ENCODE measurements around the gene LRCOL1. TPM values are rescaled to one million over a fixed set of nuclear protein-coding genes. Genes with fewer than 3 reads are reported as not detected.

LRCOL1 gene
- total RNA-seq, 1 donor from 2014 or later: not detected

DNA sequence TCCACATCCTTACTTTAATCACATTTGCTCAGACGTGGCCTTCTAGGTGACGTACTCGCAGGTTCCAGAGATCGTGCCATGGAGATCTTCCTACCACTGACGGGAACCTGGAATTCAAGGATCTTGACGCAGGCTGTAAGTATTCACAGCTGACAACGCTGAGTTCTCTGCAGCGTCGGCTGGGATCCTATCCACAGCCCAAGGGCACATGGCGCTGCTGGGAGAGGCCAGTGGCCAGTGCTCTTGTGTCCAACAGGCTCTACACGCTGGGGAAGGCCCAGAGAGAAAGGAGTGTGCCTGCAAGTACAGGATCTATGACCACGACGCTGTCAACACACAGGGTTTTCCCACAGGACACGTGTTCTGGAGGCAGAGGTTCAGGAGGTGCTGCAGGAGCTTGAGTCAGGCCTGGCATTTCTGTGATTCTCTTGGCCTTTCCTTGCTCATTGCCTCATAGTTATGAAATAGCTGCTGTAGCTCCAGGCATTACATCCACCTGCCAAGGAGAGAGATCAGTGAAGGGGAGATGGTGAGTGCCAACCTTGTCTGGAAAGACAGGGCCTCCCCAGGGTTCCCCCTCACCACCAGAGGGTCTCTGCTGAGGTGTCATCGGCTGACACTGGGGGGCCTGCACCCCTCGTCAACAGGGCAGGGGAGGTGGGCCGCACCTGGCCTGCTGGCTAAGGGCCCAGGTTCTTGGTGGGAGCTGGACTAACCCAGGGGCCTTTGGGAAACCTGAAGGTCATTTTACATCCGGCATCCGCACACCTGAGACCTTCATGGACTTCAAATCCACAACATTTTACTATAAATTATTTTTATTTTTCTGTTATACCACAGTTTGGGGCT, 21.3 kb downstream of the LRCOL1 start:
- intact Hi-C loops (cut with DNase I): no loop called here
- no peak for DNase-seq (ENCODE audit: low spot score)

DNA sequence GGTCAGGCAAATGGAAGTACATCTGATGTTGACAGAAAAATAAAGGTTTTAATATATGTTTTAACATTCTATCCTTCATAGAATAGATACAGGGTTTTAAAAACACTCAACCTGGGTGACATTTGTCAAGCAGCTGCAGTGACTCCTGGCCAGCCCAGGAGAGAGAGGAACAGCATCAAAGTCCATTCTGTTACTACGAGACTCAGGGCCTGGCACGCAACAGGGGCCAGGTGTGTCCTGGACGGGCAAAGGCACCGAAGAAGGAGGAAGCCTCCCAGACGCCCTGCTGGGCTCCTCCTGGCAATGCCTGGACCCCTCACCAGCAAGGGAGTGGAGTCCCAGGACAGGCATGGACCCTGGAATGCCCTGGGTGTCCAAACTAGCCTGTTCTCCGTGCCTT, 22.1 kb downstream of the LRCOL1 start:
- intact Hi-C loops (cut with DNase I): no loop called here
- no peak for DNase-seq (ENCODE audit: low spot score)

DNA sequence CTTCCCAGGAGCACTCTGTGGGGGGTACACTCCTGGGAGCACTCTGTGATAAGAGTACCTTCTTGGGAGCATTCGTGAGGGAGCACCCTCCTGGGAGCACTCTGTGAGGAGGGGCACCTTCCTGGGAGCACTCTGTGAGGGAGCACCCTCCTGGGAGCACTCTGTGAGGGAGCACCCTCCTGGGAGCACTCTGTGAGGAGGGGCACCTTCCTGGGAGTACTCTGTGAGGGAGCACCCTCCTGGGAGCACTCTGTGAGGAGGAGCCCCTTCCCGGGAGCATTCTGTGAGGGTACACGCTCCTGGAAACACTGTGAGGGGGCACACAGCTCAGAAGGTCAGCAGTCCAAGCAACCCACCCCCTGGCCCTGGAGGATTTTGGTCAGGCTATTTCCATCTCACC, 22.6 kb downstream of the LRCOL1 start:
- DNase-seq (ENCODE audit: low spot score): no peak

DNA sequence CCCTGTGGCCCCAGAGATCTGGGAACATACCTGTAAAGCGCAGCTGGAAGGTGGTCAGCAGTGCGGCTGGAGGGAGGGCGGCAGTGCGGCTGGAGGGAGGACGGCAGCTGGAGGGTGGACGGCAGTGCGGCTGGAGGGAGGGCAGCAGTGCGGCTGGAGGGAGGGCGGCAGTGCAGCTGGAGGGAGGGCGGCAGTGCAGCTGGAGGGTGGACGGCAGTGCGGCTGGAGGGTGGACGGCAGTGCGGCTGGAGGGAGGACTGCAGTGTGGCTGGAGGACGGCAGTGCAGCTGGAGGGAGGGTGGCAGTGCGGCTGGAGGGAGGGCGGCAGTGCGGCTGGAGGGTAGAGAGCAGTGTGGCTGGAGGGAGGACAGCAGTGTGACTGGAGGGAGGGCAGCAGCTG, 23.5 kb downstream of the LRCOL1 start:
- no peak for DNase-seq (ENCODE audit: low spot score)
- intact Hi-C loops (cut with DNase I): no loop called here

More for the DNA sequence above, 22.6 kb downstream of the LRCOL1 start:
- intact Hi-C loops (cut with DNase I): no loop called here

DNA sequence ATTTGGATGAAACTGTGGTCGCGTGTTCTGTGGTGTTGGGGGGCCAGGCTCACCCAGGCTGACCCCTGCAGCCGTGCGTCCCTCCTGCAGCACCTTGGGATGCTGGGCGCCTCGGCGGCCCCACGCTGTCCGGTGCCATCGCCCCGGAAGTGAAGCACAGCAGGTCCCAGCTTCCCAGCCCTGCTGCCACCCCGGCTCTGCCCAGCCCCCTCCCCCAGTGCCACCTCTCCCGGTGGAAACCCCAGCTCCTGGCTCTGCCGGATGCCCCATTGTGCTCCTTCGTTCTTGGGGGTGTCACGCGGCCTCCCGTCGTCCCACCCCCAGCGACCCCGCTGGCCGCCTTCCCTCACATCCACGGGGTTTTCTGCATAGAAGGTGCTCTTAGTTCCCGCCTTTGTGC, 25.2 kb downstream of the LRCOL1 start:
- intact Hi-C loops (cut with DNase I): no loop called here
- DNase-seq (ENCODE audit: low spot score): no peak

DNA sequence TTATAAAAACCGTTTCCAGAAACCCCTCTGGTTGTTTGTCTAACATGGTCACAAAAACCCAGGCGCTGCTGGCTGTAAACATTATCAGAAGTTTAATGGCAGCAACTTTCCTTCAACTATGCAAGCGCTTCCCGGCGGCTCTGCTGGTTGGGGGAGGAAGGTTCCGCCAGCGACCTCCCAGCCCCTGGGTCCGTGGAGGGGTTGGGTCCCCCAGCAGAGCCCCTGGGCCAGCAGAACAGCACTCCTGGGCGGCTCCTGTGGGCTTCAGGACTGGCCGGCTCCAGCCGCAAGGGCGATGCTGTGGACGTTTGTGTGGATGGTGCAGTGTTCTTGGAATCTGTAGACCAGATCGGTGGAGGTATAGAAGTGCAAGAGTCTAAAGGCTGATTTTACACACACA, 26.0 kb downstream of the LRCOL1 start:
- DNase-seq (ENCODE audit: low spot score): no peak
- intact Hi-C loops (cut with DNase I): no loop called here

DNA sequence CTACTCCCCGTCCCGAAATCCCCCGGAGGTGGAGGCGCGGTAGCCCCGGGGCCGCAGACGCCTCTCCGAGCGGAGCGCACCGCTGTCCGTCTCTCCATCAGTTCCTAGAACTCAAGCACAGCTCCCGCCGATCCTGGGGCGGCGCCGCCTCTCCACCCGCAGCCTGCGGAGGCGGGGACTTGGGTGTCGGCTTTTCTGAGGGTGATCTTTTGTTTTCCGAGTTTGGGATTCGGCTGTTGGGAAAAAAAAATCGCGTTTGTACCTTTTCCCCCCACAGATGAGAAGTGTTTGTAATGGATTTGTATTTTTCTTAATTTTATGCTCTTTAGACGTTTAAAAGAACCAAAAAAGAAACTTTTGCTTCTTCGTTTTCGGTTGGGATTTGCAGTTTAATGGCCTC, 26.6 kb downstream of the LRCOL1 start:
- no peak for DNase-seq (ENCODE audit: low spot score)
- intact Hi-C loops (cut with DNase I): no loop called here

DNA sequence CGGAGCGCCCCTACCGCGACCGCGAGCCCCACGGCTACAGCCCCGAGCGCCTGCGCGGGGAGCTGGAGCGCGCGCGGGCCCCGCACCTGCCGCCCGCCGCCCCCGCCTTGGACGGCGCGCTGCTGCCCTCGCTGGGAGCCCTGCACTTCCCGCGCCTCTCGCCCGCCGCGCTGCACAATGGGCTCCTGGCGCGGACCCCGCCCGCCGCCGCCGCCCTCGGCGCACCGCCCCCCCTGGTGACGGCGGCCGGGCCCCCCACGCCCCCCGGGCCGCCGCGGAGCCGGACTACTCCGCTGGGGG, 27.0 kb downstream of the LRCOL1 start:
- no peak for DNase-seq (ENCODE audit: low spot score)
- intact Hi-C loops (cut with DNase I): no loop called here

DNA sequence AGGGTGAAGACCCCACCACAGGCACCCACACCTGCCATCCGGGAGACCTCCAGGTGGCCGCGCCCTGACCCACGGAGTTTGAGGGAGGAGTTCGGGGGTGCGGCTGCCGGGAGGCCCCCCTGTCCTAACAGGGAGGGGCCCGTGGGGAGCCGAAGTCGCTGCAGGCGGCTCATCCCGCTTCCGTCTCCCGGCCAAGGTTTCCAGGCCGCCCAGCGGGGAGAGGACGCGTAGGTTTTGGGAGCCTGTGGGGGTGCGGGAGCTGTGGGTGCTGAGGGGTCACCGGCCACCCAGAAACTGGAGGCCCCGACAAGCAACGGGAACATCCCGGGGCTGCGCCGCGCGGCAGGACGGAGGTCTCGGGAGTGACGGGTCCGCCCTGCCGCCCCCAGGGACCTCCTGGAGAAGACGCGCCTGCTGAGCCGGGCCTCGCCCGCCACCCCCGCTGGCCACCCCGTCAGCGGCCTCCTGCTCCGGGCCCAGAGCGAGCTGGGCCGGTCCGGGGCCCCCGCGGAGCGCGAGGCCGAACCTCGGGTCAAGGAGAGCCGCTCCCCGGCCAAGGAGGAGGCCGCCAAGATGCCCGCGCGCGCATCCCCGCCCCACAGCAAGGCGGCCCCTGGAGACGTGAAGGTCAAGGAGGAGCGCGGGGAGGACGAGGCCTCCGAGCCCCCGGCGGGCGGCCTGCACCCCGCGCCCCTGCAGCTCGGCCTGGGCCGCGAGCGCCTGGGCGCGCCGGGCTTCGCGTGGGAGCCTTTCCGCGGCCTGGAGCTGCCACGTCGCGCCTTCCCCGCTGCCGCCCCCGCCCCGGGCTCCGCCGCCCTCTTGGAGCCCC, 27.6 kb downstream of the LRCOL1 start:
- intact Hi-C loops (cut with DNase I): no loop called here
- no peak for DNase-seq (ENCODE audit: low spot score)

DNA sequence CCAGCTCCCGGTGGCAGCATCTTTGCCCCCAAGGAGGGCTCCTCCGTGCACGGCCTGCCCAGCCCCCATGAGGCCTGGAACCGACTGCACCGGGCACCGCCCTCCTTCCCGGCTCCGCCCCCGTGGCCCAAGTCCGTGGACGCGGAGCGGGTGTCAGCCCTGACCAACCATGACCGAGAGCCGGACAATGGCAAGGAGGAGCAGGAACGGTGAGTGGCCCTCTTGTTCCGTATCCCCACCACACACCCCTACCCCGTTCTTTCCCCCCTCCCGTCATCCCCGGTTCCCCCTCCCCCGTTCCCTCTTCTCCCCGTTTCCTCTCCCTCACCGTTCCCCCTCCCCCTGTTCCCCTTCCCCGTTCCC, 28.3 kb downstream of the LRCOL1 start:
- no peak for DNase-seq (ENCODE audit: low spot score)
- intact Hi-C loops (cut with DNase I): no loop called here

DNA sequence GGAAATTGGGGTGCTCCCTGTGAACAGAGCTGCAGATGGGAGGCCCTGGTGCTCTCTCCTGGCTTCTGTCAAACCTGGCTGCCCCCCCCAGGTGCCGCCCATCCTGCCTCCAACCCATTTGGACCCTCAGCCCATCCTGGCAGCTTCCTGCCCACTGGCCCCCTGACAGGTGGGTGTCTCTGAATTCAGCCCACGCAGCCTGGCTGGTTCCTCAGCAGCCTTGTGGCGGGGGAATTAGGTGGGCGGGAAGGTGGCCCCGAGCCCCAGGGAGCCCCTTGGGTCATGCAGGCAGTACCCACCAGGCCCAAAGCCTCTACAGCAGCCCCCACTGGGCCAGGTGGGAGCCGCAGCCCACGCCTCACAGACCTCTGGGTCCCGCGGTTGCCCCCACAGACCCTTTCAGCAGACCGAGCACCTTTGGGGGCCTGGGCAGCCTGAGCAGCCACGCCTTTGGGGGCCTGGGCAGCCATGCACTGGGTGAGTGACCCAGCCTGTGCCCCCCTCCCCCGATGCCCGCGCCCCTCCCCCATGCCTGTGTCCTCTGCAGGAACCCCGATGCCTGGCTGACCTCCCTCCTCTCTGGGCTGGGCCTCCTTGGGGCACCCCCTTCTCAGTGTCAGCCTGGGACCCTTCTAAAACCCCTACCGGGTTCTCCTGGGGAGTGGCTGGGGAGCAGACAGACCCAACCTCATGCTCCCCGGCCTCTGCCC, 28.9 kb downstream of the LRCOL1 start:
- no peak for DNase-seq (ENCODE audit: low spot score)

DNA sequence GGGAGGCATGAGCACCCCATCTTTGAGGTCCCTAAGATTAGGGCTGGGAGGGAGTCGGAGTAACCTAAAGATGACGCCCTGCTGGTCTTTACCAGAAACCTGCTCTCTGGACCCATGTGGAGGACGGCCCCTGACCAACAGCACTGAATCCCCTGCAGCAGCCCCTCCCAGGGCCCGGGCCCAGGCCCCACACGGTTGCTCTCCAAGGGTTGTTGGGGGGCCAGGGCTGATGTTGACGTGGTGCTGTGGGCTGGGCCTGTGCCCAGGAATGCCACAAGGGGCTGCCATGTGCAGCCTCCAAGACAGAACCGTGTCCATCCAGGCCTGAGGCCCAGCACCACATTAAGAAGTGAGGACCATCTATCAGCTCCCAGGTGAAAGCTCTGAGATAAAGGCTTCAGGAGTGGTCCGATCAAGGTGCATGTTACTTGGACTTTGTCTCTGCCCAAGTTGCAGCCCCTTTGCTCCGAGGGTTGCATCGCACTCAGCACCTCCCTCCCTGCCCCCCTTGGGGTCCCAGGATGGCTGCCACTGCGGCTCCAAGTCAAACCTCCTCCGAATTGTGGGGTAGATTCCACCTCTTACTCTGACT, 29.6 kb downstream of the LRCOL1 start:
- DNase-seq (ENCODE audit: low spot score): no peak
- intact Hi-C loops (cut with DNase I): no loop called here

More for the DNA sequence above, 28.9 kb downstream of the LRCOL1 start:
- intact Hi-C loops (cut with DNase I): no loop called here

DNA sequence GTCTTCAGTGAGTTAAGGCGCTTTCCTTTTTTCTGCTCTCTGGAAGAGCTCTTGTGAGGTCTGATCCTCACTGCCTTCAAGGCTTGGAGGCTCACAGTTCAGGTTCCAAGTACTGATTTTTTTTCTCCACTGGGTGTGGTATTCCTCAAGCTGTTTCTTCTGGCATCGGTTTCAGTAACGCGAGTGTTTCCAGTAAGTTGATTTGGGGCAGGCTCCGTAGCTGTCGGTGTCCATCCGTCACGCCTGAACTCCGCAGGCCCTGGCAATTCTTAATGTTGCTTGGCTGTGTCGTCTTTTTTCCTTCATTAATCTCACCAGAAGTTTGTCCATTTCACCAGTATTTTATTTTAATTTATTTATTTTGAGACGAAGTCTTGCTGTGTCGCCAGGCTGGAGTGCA, 30.6 kb downstream of the LRCOL1 start:
- intact Hi-C loops (cut with DNase I): no loop called here
- no peak for DNase-seq (ENCODE audit: low spot score)

DNA sequence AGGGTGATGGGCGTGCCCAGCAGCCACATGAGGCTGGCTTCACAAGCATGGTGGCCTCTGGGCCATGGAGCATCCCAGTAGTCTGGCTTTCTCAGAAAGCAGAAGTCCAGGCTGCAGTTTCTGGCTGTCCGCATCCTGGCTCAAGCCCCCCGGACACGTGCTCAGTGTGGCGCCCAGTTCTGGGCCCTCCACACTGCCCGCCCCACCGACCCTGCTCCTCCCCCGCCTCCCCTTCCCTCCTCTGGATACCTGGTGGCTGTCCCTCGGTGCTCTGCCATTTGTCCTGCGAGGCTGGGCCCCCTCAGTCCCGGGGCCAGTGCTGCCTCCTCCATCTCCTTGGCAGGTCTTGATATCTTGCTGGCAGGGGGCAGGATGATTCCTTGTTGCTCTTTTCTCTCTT, 31.6 kb downstream of the LRCOL1 start:
- no peak for DNase-seq (ENCODE audit: low spot score)

DNA sequence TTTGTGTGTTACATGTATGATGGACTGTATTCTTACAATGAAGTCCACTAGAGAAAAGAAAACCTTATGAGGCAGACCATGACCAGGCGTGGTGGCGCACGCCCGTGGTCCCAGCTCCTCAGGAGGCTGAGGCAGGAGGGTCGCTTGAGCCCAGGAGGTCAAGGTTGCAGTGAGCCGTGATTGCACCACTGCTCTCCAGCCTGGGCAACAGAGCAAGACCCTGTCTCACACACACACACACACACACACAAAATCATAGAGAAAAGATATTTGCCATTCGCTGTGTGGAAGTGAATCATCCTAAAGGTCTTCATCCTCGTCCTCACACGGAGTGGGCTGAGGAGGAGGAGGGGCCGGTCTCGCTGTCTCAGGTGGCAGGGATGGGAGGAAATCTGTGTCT, 32.3 kb downstream of the LRCOL1 start:
- intact Hi-C loops (cut with DNase I): no loop called here
- DNase-seq (ENCODE audit: low spot score): no peak

More for the DNA sequence above, 31.6 kb downstream of the LRCOL1 start:
- intact Hi-C loops (cut with DNase I): no loop called here

DNA sequence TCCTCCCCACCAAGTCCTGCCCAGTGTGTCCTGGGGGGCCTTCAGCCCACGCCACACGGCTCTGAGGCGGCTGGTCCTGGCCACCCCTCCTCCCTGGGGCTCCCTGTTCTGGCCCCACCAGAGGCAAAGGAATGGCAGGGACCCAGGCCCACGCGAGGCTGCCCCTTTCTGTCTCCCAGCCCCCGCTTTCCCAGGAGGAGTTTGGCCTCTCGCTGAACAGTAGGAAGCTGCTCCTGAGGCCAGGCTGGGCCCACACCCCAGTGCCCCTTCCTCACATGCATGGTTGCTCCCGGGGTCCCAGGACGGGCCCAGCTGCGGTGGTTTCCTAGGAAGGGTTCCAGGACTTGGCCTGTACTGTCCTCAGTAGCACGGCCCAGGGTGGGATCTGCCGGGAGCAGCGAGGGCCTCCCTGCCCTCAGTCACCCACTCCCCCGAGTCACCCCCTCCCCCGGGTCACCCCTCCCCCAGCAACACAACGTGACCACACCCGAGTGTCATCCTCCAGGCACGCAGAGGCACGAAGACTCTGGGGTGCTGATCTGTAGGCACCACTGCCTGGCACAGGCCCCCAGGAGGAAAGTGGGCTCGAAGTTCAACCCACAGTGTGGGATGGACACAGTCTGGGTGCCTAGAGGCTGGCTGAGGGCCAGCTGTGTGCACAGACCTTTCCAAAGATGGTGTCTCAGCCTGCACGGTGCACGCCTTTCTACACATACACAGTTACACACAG, 33.0 kb downstream of the LRCOL1 start:
- intact Hi-C loops (cut with DNase I): no loop called here
- DNase-seq (ENCODE audit: low spot score): no peak

DNA sequence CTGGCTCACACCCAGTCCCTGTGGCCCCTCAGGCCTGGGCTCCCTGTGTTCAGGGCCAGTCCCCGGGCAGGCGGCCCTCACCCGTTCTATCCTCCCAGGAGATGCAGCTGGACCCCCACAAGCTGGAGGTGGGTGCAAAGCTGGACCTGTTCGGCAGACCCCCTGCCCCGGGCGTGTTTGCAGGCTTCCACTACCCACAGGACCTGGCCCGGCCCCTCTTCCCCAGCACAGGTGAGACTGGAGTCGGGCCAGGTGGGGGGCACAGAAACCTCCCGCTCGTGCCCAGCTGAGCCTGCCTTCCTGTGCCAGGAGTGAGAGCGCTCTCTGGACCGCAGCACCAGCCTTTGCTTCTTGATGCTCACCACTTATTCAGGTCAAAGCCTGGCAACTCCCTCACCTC, 33.7 kb downstream of the LRCOL1 start:
- no peak for DNase-seq (ENCODE audit: low spot score)
- intact Hi-C loops (cut with DNase I): no loop called here

DNA sequence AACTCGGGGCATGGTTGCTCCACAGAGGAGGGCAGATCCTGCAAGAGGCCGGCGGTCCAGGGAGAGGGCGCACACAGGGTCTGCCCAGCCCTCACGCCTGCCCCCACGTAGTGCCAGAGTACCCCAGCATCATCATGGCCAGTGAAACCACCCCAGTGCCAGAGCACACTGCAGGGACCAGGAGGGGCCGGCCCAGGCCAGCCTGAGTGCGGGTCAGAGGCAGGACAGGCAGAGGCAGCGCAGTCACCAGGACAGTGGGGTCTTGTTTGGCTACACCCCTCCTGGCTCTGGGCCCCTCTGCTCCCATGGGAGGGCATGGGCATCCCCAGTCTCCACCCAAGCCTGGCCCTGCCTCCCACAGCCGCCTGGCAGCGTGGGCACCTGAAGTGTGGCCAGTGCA, 34.7 kb downstream of the LRCOL1 start:
- intact Hi-C loops (cut with DNase I): no loop called here
- no peak for DNase-seq (ENCODE audit: low spot score)

DNA sequence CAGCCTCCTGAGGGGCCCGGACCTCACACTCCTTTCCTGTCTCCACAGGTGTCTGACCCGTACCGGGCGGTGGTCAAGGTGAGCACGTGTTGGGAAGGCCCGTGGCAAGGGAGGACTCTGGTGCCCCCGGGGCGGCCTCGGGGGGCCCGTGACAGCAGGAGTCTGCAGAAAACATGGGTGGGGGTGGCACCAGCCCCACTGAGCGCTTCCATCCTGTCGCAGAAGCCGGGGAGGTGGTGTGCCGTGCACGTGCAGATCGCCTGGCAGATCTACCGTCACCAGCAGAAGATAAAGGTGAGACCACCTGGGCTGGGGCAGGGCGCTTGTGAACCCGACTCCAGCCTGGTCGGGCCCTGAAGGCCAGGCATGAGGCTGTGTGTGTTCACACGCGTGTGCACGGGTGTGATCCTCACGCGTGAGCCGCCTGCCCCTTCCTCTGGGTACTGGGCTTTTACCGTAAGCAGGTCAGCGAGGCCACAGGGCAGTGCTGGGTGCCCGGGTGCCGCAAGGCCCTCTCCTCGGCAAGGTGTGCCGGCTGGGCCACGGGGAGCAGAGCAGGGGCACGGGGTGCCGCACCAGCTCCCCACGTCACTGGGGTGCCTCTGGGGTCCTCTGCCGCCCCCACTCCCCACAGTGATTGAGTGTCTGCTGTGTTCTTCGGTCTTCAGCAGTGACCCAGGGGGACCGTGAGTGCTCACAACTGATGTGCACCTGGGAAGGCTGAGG, 35.9 kb downstream of the LRCOL1 start:
- no peak for DNase-seq (ENCODE audit: low spot score)

More for the DNA sequence above, 35.9 kb downstream of the LRCOL1 start:
- intact Hi-C loops (cut with DNase I): no loop called here
